Skin of body (tissue), 2 donors: Measurements from ENCODE around the gene GALNTL6. TPM values are rescaled to one million over a fixed set of nuclear protein-coding genes. Genes with fewer than 3 reads are reported as not detected.

Source experiments
- DNase-seq: peaks from one replicate; lab custom pipeline; 2025; lab: John Stamatoyannopoulos, UW
- total RNA-seq: library from RNA; depleted of rRNA; stranded (reverse); fragments of >200 nt; gene quantifications from one replicate; pipeline ENCODE4 v1.2.3, GENCODE V29; 2014

GALNTL6 gene
- total RNA-seq, 1 donor from 2014 or later = 0.99 TPM

- DNase-seq = no peak
Measured at GRCh38 chr4:172802032-172802431, 988.8 kb downstream of the GALNTL6 start.

- DNase-seq = no peak
Measured at GRCh38 chr4:172806841-172807240, 993.6 kb downstream of the GALNTL6 start.

GRCh38 chr4:172808196-172808595 is 995.0 kb downstream of the GALNTL6 start:
- no peak for DNase-seq

GRCh38 chr4:172809319-172809718 is 996.1 kb downstream of the GALNTL6 start:
- DNase-seq = no peak

DNA sequence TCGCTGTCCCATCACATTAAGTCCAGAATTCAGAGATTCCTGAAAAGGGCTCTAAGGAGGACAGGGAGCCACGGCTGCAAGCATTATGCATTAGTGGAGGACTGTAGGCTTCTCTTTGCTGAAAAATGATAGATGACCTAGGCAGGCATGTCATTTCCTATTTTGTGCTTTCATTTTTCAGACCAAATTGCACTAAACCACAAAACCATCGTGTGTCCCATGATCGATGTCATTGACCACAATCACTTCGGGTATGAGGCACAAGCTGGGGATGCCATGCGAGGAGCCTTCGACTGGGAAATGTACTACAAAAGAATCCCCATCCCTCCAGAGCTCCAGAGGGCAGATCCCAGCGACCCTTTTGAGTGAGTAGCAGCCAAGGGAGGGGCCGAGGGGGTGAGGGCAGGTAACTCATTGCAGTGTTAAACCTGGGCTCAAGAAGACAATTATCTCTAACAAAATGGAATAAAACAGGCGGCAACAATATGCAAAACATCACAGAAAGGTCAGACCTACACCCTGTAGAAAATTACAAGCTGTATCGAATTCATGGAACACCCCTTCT is 1000.2 kb downstream of the GALNTL6 start:
- DNase-seq = no peak

DNA sequence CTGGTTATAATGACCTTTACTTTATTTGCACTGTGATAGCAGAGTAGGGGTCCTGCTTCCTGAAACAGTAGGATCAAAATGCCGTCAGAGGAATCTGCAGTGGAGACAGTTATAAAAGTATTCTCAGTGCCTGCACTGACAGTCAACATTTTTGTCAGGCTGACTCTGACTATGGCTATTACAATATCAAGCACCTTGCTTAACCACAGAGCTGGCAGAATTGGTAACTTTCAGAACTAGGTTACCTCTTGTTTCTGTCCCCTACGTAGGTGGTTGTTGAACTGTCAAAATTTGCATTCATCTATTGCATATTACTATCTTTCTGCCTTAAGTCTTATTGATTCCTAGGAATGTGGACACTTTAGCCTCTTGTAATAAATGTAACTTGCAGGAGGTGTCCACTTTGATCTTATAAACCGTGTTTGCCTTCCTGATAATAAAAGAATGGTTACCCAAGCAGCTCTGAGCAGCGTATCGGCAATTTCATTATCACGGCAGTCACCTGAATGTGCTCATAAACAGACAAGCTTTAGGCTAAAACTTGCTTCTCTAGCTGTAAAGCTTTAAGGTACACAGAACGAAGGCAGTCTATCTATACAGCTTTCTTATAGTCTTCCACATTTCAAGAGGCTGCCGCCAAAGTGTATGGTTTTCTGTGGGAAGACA is 1002.4 kb downstream of the GALNTL6 start:
- no peak for DNase-seq

DNA sequence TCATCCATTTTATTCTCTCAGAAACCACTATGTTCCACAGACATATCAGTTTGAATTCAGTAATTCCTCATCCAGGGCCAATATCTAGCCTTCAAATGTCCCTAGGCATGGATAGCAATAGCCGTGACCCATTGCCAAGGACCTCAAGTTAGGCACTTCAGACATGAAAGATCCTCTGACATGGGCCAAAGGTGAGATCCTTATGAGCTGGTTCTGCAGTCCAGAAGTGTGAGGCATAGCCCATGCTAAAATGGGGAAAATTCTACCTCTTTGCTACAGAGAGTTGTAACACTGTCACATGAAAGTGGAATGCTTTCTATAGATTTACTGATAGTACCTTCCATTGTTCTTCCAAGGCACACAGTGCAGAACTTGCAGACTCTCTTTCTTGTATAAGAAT is 1005.7 kb downstream of the GALNTL6 start:
- DNase-seq = no peak

DNA sequence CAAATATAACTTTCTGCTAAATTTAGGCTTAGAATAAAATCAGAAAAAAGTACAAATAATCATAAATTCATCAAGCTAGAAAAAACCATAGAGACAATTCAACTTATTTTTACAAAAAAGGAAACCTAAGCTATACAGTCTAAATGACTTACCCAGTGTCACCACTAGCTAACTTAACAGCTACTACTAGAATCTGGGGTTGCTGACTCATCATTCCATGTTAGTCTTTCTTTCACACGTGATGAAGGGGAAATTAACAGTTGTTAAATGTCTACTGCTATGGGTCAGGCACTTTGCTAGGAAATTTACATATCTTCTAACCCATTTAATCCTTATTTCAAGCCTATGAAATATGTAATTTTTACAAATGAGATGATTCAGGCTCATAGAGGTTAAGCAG is 1006.1 kb downstream of the GALNTL6 start:
- DNase-seq = no peak

- no peak for DNase-seq
Measured at GRCh38 chr4:172822331-172822730, 1009.1 kb downstream of the GALNTL6 start.

GRCh38 chr4:172826346-172826745 is 1013.1 kb downstream of the GALNTL6 start:
- DNase-seq = no peak

GRCh38 chr4:172826861-172827260 is 1013.7 kb downstream of the GALNTL6 start:
- DNase-seq = no peak

- DNase-seq = peak; percentile 2
Measured at GRCh38 chr4:172830295-172830764, 1017.1 kb downstream of the GALNTL6 start.

DNA sequence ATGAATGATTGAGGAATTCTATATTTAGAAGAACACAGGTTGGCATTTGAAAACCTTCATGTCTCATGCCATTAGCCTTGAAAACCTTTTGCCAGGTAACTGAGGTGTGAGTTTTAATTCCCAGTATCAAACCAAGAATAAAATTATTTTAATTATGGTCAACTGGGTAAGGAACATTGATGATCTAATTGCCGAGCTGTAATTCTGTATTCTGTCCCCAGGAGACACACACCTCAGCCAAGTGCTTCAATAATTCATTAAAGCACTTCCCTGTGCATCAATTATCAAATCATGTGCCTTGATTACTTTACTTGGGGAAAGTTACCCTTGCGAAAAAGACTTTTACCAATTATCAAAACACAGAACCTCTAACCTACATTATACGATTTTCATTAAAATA is 1023.5 kb downstream of the GALNTL6 start:
- DNase-seq = no peak

- DNase-seq = no peak
Measured at GRCh38 chr4:172838111-172838510, 1024.9 kb downstream of the GALNTL6 start.

DNA sequence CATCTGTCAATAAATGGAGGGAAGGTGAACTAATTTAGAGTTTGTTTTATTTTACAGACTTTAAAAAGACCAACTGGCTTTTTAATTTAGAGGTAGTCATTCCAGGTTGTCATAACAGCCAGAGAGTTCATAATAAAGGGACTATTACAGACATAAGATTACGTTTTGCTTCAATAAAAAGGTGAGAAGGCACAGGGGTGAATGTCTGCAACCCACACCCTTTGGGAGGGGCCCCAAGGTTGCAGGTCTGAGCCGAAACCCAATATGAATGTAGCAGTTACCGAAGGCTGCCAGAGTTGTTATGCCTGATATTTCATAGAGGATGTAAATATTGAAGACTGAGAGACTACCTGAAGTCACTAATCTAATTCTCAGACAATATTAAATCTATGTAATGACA is 1025.7 kb downstream of the GALNTL6 start:
- DNase-seq = no peak

DNA sequence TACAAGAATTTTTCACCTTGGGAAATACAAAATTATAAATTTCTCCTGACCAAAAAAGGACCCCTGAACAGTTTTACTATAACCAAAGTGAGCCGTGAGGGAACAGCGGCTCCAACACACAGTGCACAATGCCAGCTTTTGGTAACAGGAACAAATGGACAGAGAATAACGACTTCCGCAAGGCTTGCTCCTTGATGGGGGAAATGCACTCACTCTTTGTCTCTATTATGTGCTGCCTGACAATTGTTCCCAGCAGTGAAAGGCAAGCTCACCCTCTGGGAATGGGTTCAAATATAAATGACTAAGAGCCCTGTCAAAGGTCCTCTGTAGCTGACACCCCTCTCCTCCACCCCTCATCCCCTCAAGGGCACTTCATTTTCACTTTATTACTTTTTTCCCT is 1029.6 kb downstream of the GALNTL6 start:
- no peak for DNase-seq

GRCh38 chr4:172843192-172843591 is 1030.0 kb downstream of the GALNTL6 start:
- DNase-seq = no peak

GRCh38 chr4:172844556-172844955 is 1031.4 kb downstream of the GALNTL6 start:
- DNase-seq = no peak

DNA sequence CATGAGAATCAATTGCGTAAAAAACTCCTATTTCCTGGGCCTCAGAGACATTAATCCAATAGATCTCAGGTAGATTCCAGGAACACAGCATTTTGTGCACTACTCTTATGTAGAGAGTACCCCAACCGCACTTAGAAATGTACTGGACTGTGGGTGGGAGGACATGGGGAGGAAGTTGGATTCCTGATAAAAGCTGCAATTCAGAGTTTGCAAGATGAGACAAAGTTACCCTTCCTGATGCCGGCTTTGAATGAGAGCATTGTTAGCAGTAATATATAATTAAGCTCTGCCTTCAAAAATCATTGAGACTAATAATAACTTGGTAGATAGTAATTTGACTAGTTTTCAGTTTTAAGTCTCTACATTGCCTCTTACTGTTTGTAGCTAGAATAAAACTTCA is 1032.1 kb downstream of the GALNTL6 start:
- DNase-seq = no peak

DNA sequence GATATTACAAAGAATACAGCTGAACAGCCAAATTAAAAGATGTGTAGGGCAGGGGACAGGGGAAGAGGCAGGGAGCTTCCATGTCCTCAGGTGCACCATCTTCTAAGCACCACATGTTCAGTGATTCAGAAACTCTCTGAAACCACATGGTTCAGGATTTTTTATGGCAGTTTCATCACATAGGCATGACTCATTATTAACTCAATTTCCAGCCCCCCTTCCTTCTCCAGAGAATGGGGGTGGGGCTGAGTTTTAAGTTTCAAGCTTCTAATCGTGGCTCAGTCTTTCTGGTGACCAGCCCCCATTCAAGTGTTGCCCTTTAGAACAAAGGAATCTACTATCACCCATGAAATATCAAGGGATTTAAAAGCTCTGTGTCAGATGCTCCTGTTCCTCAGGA is 1037.6 kb downstream of the GALNTL6 start:
- no peak for DNase-seq

GRCh38 chr4:172851534-172851933 is 1038.3 kb downstream of the GALNTL6 start:
- DNase-seq = no peak

- DNase-seq = no peak
Measured at GRCh38 chr4:172857026-172857425, 1043.8 kb downstream of the GALNTL6 start.

- DNase-seq = no peak
Measured at GRCh38 chr4:172858731-172859230, 1045.6 kb downstream of the GALNTL6 start.
